Muscle layer of duodenum (tissue), 2 donors: ENCODE data around the gene GNPAT.

Experiments used
- H3K27ac ChIP-seq: one replicate; pipeline ENCODE4 v1.7.0; 2013; ENCODE audit warnings: mild to moderate bottlenecking, low read length
- H3K27me3 ChIP-seq: one replicate; pipeline ENCODE4 v1.7.0; 2013; ENCODE audit warnings: low read depth, mild to moderate bottlenecking, control low read depth, low read length
- H3K36me3 ChIP-seq, 2 donors: one replicate each; pipeline ENCODE4 v1.7.0; 2013; ENCODE audit warnings: low read length in 2 of 2, control low read depth in 1 of 2, mild to moderate bottlenecking in 1 of 2; ENCODE audit not compliant: insufficient read depth in 2 of 2, control insufficient read depth in 1 of 2
- H3K4me1 ChIP-seq, 2 donors: one replicate each; pipeline ENCODE4 v1.7.0; 2013; ENCODE audit warnings: low read length in 2 of 2, mild to moderate bottlenecking in 2 of 2, control low read depth in 1 of 2, moderate library complexity in 1 of 2; ENCODE audit not compliant: insufficient read depth in 2 of 2, control insufficient read depth in 1 of 2
- H3K4me3 ChIP-seq, 2 donors: one replicate each; pipeline ENCODE4 v1.7.0; 2013; ENCODE audit warnings: low read length in 2 of 2, low read depth in 1 of 2, mild to moderate bottlenecking in 1 of 2
- H3K9me3 ChIP-seq, 2 donors: one replicate each; pipeline ENCODE4 v1.7.0; 2013; ENCODE audit warnings: low read length in 2 of 2, control low read depth in 1 of 2, mild to moderate bottlenecking in 1 of 2; ENCODE audit not compliant: control insufficient read depth in 1 of 2
- donor health status: healthy.

Gene GNPAT

GRCh38 chr1:231214918-231215680, 25.9 kb upstream of the GNPAT start:
- no peaks in the 10 kb centered on the region for H3K27me3 ChIP-seq
- H3K9me3 ChIP-seq: no peaks in the 10 kb centered on the region
- peaks cover 0 to 8% of the 10 kb centered on the region in 2 donors for H3K4me1 ChIP-seq
- H3K27ac ChIP-seq: no peak overlapping the region
- no peak overlapping the region for H3K4me3 ChIP-seq
- H3K36me3 ChIP-seq: no peaks in the 10 kb centered on the region

GRCh38 chr1:231215681-231216385, 25.2 kb upstream of the GNPAT start:
- Histone ChIP-seq H3K9me3 (no peaks in the 10 kb centered on the region), H3K36me3 (no peaks in the 10 kb centered on the region), H3K4me3 (no peak overlapping the region), H3K27me3 (no peaks in the 10 kb centered on the region), H3K4me1 (peaks cover 0 to 8% of the 10 kb centered on the region in 2 donors), H3K27ac (no peak overlapping the region)

DNA sequence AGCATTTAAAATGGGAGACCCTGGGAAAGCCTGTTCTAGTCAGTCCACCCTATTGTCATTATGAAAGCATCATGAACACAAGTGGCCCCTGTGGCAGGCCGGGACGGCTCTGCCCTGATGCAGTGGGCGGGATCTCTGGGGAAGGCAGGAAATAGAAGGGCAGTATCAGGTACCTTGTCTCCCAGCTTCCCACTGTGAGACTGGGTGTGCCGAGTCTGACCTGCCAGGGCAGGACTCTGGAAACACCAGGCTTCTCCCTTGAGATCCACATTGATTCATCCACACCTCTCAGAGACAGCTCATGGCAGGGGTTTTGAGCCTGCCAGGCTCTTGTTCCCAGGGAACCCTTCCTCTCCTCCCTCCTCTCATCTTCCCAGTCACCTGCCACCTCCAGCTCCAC, 24.5 kb upstream of the GNPAT start:
- Histone ChIP-seq H3K9me3 (no peaks in the 10 kb centered on the region), H3K27ac (no peak overlapping the region), H3K4me1 (peaks cover 0 to 2% of the 10 kb centered on the region in 2 donors), H3K27me3 (no peaks in the 10 kb centered on the region), H3K4me3 (no peak overlapping the region), H3K36me3 (no peaks in the 10 kb centered on the region)

- H3K4me1 ChIP-seq: no peaks in the 10 kb centered on the region
- no peak overlapping the region for H3K4me3 ChIP-seq
- no peaks in the 10 kb centered on the region for H3K9me3 ChIP-seq
- H3K27ac ChIP-seq: no peak overlapping the region
- H3K27me3 ChIP-seq: no peaks in the 10 kb centered on the region
- no peaks in the 10 kb centered on the region for H3K36me3 ChIP-seq
Measured at GRCh38 chr1:231217056-231217455, 24.0 kb upstream of the GNPAT start.

DNA sequence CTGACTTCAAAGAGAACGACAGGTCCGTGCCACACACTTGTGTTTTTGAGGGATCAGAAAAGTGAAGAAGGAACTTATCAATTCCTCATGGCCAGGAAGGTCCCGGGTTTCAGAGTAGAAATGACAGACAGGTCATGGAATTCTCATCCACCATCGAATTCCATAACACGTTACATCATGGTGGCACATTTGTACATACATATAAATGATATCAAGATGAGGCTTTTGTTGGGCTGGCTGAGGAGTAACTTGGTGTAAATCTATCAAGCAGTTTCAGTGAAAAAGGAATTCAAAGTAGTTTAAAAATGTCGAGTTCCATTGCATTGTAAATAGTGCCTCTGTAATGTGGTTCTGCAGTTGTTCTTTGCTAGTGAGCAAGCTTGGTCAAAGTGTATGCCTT, 22.9 kb upstream of the GNPAT start:
- Histone ChIP-seq H3K9me3 (no peaks in the 10 kb centered on the region), H3K36me3 (no peaks in the 10 kb centered on the region), H3K4me3 (no peak overlapping the region), H3K27ac (no peak overlapping the region), H3K4me1 (no peaks in the 10 kb centered on the region), H3K27me3 (no peaks in the 10 kb centered on the region)

- Histone ChIP-seq H3K4me3 (no peak overlapping the region), H3K36me3 (peaks cover 13 to 14% of the 10 kb centered on the region in 2 donors), H3K4me1 (no peaks in the 10 kb centered on the region), H3K27me3 (no peaks in the 10 kb centered on the region), H3K9me3 (no peaks in the 10 kb centered on the region), H3K27ac (no peak overlapping the region)
Measured at GRCh38 chr1:231219422-231220401, 21.3 kb upstream of the GNPAT start.

DNA sequence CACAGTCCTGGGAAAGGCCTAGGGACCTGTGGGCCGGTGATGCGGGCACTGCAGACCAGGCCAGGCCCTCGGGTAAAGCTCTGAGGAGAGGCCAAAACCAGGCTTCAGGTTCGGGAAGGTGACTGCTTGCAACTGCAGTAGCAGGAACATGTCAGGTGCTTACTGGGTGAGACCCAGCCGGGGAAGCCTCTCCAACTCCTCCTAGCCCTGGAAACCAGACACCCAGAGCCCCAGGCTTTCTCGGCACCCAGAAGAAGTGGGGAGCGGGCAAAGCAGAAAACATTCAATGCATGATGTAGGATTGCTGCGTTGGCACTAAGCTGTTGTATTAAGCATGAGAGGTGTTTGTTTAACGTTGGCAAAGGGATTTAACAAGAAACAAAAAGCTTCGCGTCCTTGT, 20.2 kb upstream of the GNPAT start:
- no peaks in the 10 kb centered on the region for H3K4me1 ChIP-seq
- H3K27me3 ChIP-seq: no peaks in the 10 kb centered on the region
- peaks cover 24 to 25% of the 10 kb centered on the region in 2 donors for H3K36me3 ChIP-seq
- H3K9me3 ChIP-seq: no peaks in the 10 kb centered on the region
- H3K27ac ChIP-seq: no peak overlapping the region
- H3K4me3 ChIP-seq: no peak overlapping the region

- Histone ChIP-seq H3K9me3 (no peaks in the 10 kb centered on the region), H3K27me3 (no peaks in the 10 kb centered on the region), H3K27ac (no peak overlapping the region), H3K36me3 (peaks cover 40 to 42% of the 10 kb centered on the region in 2 donors), H3K4me1 (no peaks in the 10 kb centered on the region), H3K4me3 (no peak overlapping the region)
Measured at GRCh38 chr1:231226156-231226555, 14.9 kb upstream of the GNPAT start.

GRCh38 chr1:231231511-231231910, 9.5 kb upstream of the GNPAT start:
- H3K4me1 ChIP-seq: no peaks in the 10 kb centered on the region
- no peak overlapping the region for H3K4me3 ChIP-seq
- H3K9me3 ChIP-seq: no peaks in the 10 kb centered on the region
- H3K36me3 ChIP-seq: peaks cover 11 to 13% of the 10 kb centered on the region in 2 donors
- no peak overlapping the region for H3K27ac ChIP-seq
- no peaks in the 10 kb centered on the region for H3K27me3 ChIP-seq

- peaks cover 8 to 20% of the 10 kb centered on the region in 2 donors for H3K36me3 ChIP-seq
- no peak overlapping the region for H3K4me3 ChIP-seq
- no peaks in the 10 kb centered on the region for H3K9me3 ChIP-seq
- no peak overlapping the region for H3K27ac ChIP-seq
- H3K27me3 ChIP-seq: no peaks in the 10 kb centered on the region
- H3K4me1 ChIP-seq: no peaks in the 10 kb centered on the region
Measured at GRCh38 chr1:231232870-231233734, 7.9 kb upstream of the GNPAT start.
